Caco-2 (cell line): Measurements from ENCODE around the gene RINT1. TPM values are rescaled to one million over a fixed set of nuclear protein-coding genes. Genes with fewer than 3 reads are reported as not detected.

Source experiments
- BruUV-seq: library from RNA; stranded (reverse); fragments of 400-500 nt; replicated peaks from 2 replicates; lab custom pipeline; 2021; lab: Mats Ljungman, UMichigan
- CTCF ChIA-PET: fragments of 300-600 bp; sonication (Branson Sonifier 250); formaldehyde crosslinking; loops from one replicate; lab custom pipeline; 2022; ENCODE audit warnings: antibody characterized with exemption; lab: Charles Lee
- POLR2A ChIA-PET: fragments of 300-600 bp; sonication (Branson Sonifier 250); formaldehyde crosslinking; loops from one replicate; lab custom pipeline; 2022; ENCODE audit warnings: antibody characterized with exemption; lab: Charles Lee
- DNase-seq, 2 experiments: peaks; one replicate each; pipeline versions ENCODE4 v3.0.0 to v3.0.0-alpha.2; 2020 to 2022
- H3K27me3 ChIP-seq: replicated peaks from 2 replicates; pipeline ENCODE4 v1.6.0; 2011; ENCODE audit warnings: low read length; ENCODE audit not compliant: control insufficient read depth, insufficient read depth
- H3K36me3 ChIP-seq: 2 replicates; pipeline ENCODE4 v1.5.1; 2011; ENCODE audit warnings: low read length; ENCODE audit not compliant: control insufficient read depth, insufficient read depth
- H3K4me1 ChIP-seq: fragments of 250-450 bp; sonication (Bioruptor Pico); 2 replicates; pipeline ENCODE4 v1.5.1; 2020; ENCODE audit warnings: mild to moderate bottlenecking
- H3K4me3 ChIP-seq: 2 replicates; pipeline ENCODE4 v1.5.1; 2011; ENCODE audit warnings: low read depth, mild to moderate bottlenecking, control low read depth, low read length
- H3K9me3 ChIP-seq: fragments of 250-450 bp; sonication (Bioruptor Pico); 2 replicates; pipeline ENCODE4 v1.5.1; 2020; ENCODE audit warnings: mild to moderate bottlenecking, moderate library complexity
- H3K27ac Mint-ChIP-seq: one replicate; pipeline ENCODE4 v1.8.0; 2022; ENCODE audit warnings: mixed read lengths; ENCODE audit not compliant: unreplicated experiment
- H3K27me3 Mint-ChIP-seq: one replicate; pipeline ENCODE4 v1.8.0; 2022; ENCODE audit warnings: mixed read lengths; ENCODE audit not compliant: insufficient read depth, unreplicated experiment
- H3K36me3 Mint-ChIP-seq: one replicate; pipeline ENCODE4 v1.8.0; 2022; ENCODE audit warnings: mild to moderate bottlenecking, mixed read lengths; ENCODE audit not compliant: insufficient read depth, unreplicated experiment
- H3K4me1 Mint-ChIP-seq: one replicate; pipeline ENCODE4 v1.8.0; 2022; ENCODE audit warnings: low read depth, mixed read lengths; ENCODE audit not compliant: unreplicated experiment
- H3K4me3 Mint-ChIP-seq: one replicate; pipeline ENCODE4 v1.8.0; 2022; ENCODE audit warnings: mild to moderate bottlenecking, moderate library complexity, mixed read lengths; ENCODE audit not compliant: unreplicated experiment
- H3K9me3 Mint-ChIP-seq: one replicate; pipeline ENCODE4 v1.8.0; 2022; ENCODE audit warnings: mixed read lengths; ENCODE audit not compliant: unreplicated experiment
- intact Hi-C: fragments of 100-400 bp; cut with micrococcal nuclease; formaldehyde crosslinking; loops from one replicate; pipeline ENCODE4 v1.10.0; 2022; ENCODE audit not compliant: unreplicated experiment
- total RNA-seq: library from RNA; stranded (reverse); gene quantifications from 2 replicates; pipeline ENCODE4 v1.2.3, GENCODE V29; 2022
- TF ChIP-seq, protein P1 (sequence below), 2 experiments: fragments of 200-600 bp in 1 of 2; IDR thresholded peaks; 1 replicate in 1 of 2; 2 replicates in 1 of 2; pipeline versions ENCODE4 v1.5.1 to v1.8.0; 2011 to 2022; ENCODE audit warnings: antibody characterized with exemption in 1 of 2, control low read depth in 1 of 2, inconsistent platforms in 1 of 2, low read depth in 1 of 2, low read length in 1 of 2, mild to moderate bottlenecking in 1 of 2, moderate library complexity in 1 of 2; ENCODE audit not compliant: insufficient read depth in 1 of 2, severe bottlenecking in 1 of 2, unreplicated experiment in 1 of 2

RINT1 gene
- total RNA-seq, 1 experiment from 2014 or later: 28.0 TPM

DNA sequence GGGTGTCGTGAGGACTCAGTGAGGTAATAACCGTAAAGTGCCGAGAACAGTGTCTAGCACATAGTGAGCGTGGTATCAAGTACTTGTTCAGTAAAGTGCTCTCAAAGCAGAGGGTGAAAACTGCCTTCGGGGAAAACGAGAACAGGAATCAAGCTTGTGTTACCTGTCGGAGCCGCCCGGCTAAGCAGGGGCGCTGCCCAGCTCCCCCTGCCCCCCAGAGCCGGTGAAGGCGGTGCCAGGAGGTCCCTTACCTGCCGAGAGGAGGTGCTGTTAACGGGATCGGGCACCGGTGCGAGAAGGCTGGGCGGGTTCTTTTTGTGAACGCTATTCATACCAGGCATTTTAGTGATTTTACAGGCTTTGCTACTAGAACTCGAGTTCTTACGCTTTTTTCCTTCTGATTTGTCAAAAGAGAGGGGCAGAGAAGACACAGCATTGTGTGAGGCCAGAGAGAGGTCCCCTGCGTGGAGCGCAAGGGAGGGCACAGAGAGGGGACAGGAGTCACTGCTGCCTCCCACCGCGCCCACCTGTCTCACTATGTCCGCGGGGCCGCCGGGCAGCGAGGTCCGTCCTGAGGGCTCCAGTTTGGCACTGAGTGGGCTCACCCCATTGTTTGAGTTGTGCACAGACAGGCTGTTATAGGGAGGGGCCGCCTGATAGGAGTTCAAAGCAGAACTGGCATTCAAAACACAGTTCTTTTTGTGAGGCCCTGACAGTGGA is 81.8 kb downstream of the RINT1 start:
- Mint-ChIP-seq H3K4me1 (no peaks in the 10 kb centered on the region), H3K9me3 (no peaks in the 10 kb centered on the region), H3K27ac (no peak overlapping the region), H3K4me3 (no peak overlapping the region), H3K27me3 (no peaks in the 10 kb centered on the region), H3K36me3 (peaks cover 4% of the 10 kb centered on the region)
- TF ChIP-seq, protein P1, sequence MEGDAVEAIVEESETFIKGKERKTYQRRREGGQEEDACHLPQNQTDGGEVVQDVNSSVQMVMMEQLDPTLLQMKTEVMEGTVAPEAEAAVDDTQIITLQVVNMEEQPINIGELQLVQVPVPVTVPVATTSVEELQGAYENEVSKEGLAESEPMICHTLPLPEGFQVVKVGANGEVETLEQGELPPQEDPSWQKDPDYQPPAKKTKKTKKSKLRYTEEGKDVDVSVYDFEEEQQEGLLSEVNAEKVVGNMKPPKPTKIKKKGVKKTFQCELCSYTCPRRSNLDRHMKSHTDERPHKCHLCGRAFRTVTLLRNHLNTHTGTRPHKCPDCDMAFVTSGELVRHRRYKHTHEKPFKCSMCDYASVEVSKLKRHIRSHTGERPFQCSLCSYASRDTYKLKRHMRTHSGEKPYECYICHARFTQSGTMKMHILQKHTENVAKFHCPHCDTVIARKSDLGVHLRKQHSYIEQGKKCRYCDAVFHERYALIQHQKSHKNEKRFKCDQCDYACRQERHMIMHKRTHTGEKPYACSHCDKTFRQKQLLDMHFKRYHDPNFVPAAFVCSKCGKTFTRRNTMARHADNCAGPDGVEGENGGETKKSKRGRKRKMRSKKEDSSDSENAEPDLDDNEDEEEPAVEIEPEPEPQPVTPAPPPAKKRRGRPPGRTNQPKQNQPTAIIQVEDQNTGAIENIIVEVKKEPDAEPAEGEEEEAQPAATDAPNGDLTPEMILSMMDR (IDR thresholded peaks at IDR 0.05; ENCODE audit: insufficient read depth in 1 of 2, low read depth in 1 of 2, low read length in 1 of 2, severe bottlenecking in 1 of 2, unreplicated experiment in 1 of 2): no peak
- H3K9me3 ChIP-seq: no peaks in the 10 kb centered on the region
- no peaks in the 10 kb centered on the region for H3K36me3 ChIP-seq
- intact Hi-C loops: no loop called here
- peak in 1 of 2 experiments; percentile 18 for DNase-seq
- H3K27me3 ChIP-seq: no peaks in the 10 kb centered on the region
- BruUV-seq: no TSS peak
- POLR2A ChIA-PET: no interaction called here
- no peaks in the 10 kb centered on the region for H3K4me1 ChIP-seq
- CTCF ChIA-PET: no interaction called here
- H3K4me3 ChIP-seq: no peak overlapping the region

DNA sequence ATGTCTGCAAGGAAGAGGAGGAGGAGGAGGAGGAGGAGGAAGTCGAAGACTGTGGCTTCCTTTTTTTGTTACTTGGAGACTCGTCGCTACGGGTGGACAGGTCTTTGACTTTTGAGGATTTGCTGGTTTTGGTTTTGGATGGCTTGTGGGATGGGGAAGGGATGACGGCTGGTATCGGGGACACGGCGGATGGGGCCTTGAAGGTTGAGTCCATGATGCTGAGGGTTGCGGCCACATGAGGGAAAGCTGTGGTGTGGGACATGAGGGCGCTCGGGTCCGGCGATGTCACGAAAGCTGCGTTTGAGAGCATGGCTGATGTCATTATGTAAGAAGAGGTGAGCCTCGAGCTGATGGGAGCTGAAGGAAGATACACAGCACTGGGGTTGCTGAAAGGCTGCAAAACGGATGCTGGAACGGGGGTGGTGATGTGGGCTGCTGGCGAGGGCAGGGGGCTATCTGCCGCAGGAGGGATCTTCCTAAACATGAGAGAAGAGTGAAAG is 82.4 kb downstream of the RINT1 start:
- no peaks in the 10 kb centered on the region for H3K27me3 Mint-ChIP-seq
- H3K36me3 ChIP-seq: no peaks in the 10 kb centered on the region
- no peak overlapping the region for H3K4me3 Mint-ChIP-seq
- DNase-seq: peak in 1 of 2 experiments; percentile 16
- intact Hi-C loops: no loop called here
- ChIA-PET CTCF (no interaction called here), POLR2A (no interaction called here)
- no peaks in the 10 kb centered on the region for H3K9me3 Mint-ChIP-seq
- no peak overlapping the region for H3K4me3 ChIP-seq
- H3K4me1 Mint-ChIP-seq: no peaks in the 10 kb centered on the region
- H3K4me1 ChIP-seq: no peaks in the 10 kb centered on the region
- peaks cover 4% of the 10 kb centered on the region for H3K36me3 Mint-ChIP-seq
- H3K9me3 ChIP-seq: no peaks in the 10 kb centered on the region
- H3K27ac Mint-ChIP-seq: no peak overlapping the region
- no peaks in the 10 kb centered on the region for H3K27me3 ChIP-seq
- BruUV-seq: no TSS peak
- TF ChIP-seq, protein P1 (IDR thresholded peaks at IDR 0.05; ENCODE audit: insufficient read depth in 1 of 2, low read depth in 1 of 2, low read length in 1 of 2, severe bottlenecking in 1 of 2, unreplicated experiment in 1 of 2): no peak

Other genes starting within 250 kb of the RINT1 start
- gene SRPK2, start 143.3 kb upstream of the RINT1 start, total RNA-seq: 39.9 and 44.7 TPM in 2 replicates
- 36.3 TPM in 2 replicates for gene PUS7, start 9.9 kb upstream of the RINT1 start, total RNA-seq
- gene EFCAB10, start 49.3 kb downstream of the RINT1 start, total RNA-seq: not detected in 2 replicates